ENCODE measurements around the gene MRPL24. TPM values are rescaled to one million over a fixed set of nuclear protein-coding genes. Genes with fewer than 3 reads are reported as not detected.

MRPL24 gene
- total and polyA plus RNA-seq, 2 of the 8 experiments (the other 6 are each of a cell fraction or from before 2014, with no cell fraction given) = 29.7 to 35.2 TPM

GRCh38 chr1:156744786-156745419 is 4.0 kb upstream of the MRPL24 start (continued):
- no peak for TF ChIP-seq E2F6 (IDR thresholded peaks at IDR 0.05)
- TF ChIP-seq BRCA1 (IDR thresholded peaks at IDR 0.05; ENCODE audit: low read depth, low read length) = no peak
- no peak for TF ChIP-seq CHD1 (IDR thresholded peaks at IDR 0.05; ENCODE audit: low read depth, low read length)
- TF ChIP-seq ATF3 (IDR thresholded peaks at IDR 0.05; ENCODE audit: insufficient read depth, low read depth, low read length) = no peak

Data from H1 (cell line).